Measurements from ENCODE around the gene ASXL2. TPM values are rescaled to one million over a fixed set of nuclear protein-coding genes. Genes with fewer than 3 reads are reported as not detected.

ASXL2 gene
- total RNA-seq, 2 experiments from 2014 or later = 43.7 to 45.0 TPM

Other genes with a start within 250 kb of the ASXL2 start
- 10 to 100 TPM; 27.0 to 29.8 TPM for gene DTNB, start 204.9 kb downstream of the ASXL2 start, total RNA-seq
- gene KIF3C, start 104.0 kb upstream of the ASXL2 start, total RNA-seq = 10 to 100 TPM; 10.3 to 10.7 TPM
- 100 to 1,000 TPM; 116 to 117 TPM for gene RAB10, start 155.6 kb upstream of the ASXL2 start, total RNA-seq